Measurements from ENCODE around the gene SART1.
"Not testable (repeated sequence)": the region's sequence is repeated elsewhere in the genome, so short reads cannot be mapped to it uniquely, and the experiment has no call there.

Gene SART1

GRCh38 chr11:65947603-65948125 is 13.9 kb upstream of the SART1 start:
- DNase-seq (ENCODE audit: low read depth): no peak
- TF ChIP-seq CTCF (conservative IDR thresholded peaks at IDR 0.05; ENCODE audit: control insufficient read depth, insufficient read depth, low read depth, low read length): no peak
- no peak overlapping the region for H3K4me3 ChIP-seq (ENCODE audit: control insufficient read depth, low read depth, low read length)

- not testable (repeated sequence) for H3K4me3 ChIP-seq (ENCODE audit: control insufficient read depth, low read depth, low read length); DNase-seq (ENCODE audit: low read depth)
Measured at GRCh38 chr11:65950711-65951110, 10.8 kb upstream of the SART1 start.

- not testable (repeated sequence) for DNase-seq (ENCODE audit: low read depth); H3K4me3 ChIP-seq (ENCODE audit: control insufficient read depth, low read depth, low read length)
Measured at GRCh38 chr11:65951641-65952040, 9.9 kb upstream of the SART1 start.

GRCh38 chr11:65952052-65952521 is 9.4 kb upstream of the SART1 start:
- no peak overlapping the region for H3K4me3 ChIP-seq (ENCODE audit: control insufficient read depth, low read depth, low read length)
- TF ChIP-seq CTCF (conservative IDR thresholded peaks at IDR 0.05; ENCODE audit: control insufficient read depth, insufficient read depth, low read depth, low read length): no peak
- DNase-seq (ENCODE audit: low read depth): no peak

- no peak for TF ChIP-seq CTCF (conservative IDR thresholded peaks at IDR 0.05; ENCODE audit: control insufficient read depth, insufficient read depth, low read depth, low read length)
- H3K4me3 ChIP-seq (ENCODE audit: control insufficient read depth, low read depth, low read length): no peak overlapping the region
- DNase-seq (ENCODE audit: low read depth): no peak
Measured at GRCh38 chr11:65953471-65953870, 8.1 kb upstream of the SART1 start.

- no peak for TF ChIP-seq CTCF (conservative IDR thresholded peaks at IDR 0.05; ENCODE audit: control insufficient read depth, insufficient read depth, low read depth, low read length)
- no peak overlapping the region for H3K4me3 ChIP-seq (ENCODE audit: control insufficient read depth, low read depth, low read length)
- no peak for DNase-seq (ENCODE audit: low read depth)
Measured at GRCh38 chr11:65954771-65955170, 6.8 kb upstream of the SART1 start.

GRCh38 chr11:65958291-65958690 is 3.2 kb upstream of the SART1 start:
- H3K4me3 ChIP-seq (ENCODE audit: control insufficient read depth, low read depth, low read length): no peak overlapping the region
- TF ChIP-seq CTCF (conservative IDR thresholded peaks at IDR 0.05; ENCODE audit: control insufficient read depth, insufficient read depth, low read depth, low read length): no peak
- no peak for DNase-seq (ENCODE audit: low read depth)

- no peak overlapping the region for H3K4me3 ChIP-seq (ENCODE audit: control insufficient read depth, low read depth, low read length)
- no peak for DNase-seq (ENCODE audit: low read depth)
- no peak for TF ChIP-seq CTCF (conservative IDR thresholded peaks at IDR 0.05; ENCODE audit: control insufficient read depth, insufficient read depth, low read depth, low read length)
Measured at GRCh38 chr11:65958774-65959420, 2.6 kb upstream of the SART1 start.
